Spleen (tissue), 11 donors: Measurements from ENCODE around the gene ARHGEF40. TPM values are rescaled to one million over a fixed set of nuclear protein-coding genes. Genes with fewer than 3 reads are reported as not detected.

Experiments
- DNase-seq: peaks from one replicate; pipeline ENCODE4 v3.0.0-alpha.2; 2020
- H3K27ac ChIP-seq, 8 donors: fragments of 200-600 bp; sonication (generic) in 7 of 8; 1 replicate in 4 of 8; 2 replicates in 4 of 8; pipeline versions ENCODE4 v1.5.0 to v1.8.0; 2016 to 2021; ENCODE audit warnings: inconsistent platforms in 4 of 8, mild to moderate bottlenecking in 4 of 8, moderate library complexity in 1 of 8
- H3K27me3 ChIP-seq, 7 donors: fragments of 200-600 bp; sonication (generic) in 6 of 7; replicated peaks in 1 of 7; 1 replicate in 4 of 7; 2 replicates in 3 of 7; pipeline versions ENCODE4 v1.5.0 to v1.8.0; 2016 to 2021; ENCODE audit warnings: inconsistent platforms in 3 of 7, mild to moderate bottlenecking in 1 of 7
- H3K36me3 ChIP-seq, 6 donors: fragments of 200-600 bp; sonication (generic) in 5 of 6; 1 replicate in 4 of 6; 2 replicates in 2 of 6; pipeline versions ENCODE4 v1.5.0 to v1.8.0; 2016 to 2021; ENCODE audit warnings: inconsistent platforms in 2 of 6
- H3K4me1 ChIP-seq, 6 donors: fragments of 200-600 bp; sonication (generic) in 5 of 6; 1 replicate in 3 of 6; 2 replicates in 3 of 6; pipeline versions ENCODE4 v1.5.0 to v1.8.0; 2016 to 2021; ENCODE audit warnings: inconsistent platforms in 3 of 6
- H3K4me3 ChIP-seq, 8 donors: fragments of 200-600 bp; sonication (generic) in 7 of 8; 1 replicate in 4 of 8; 2 replicates in 4 of 8; pipeline versions ENCODE4 v1.5.0 to v1.8.0; 2016 to 2021; ENCODE audit warnings: inconsistent platforms in 4 of 8, mild to moderate bottlenecking in 4 of 8, moderate library complexity in 2 of 8
- H3K9me3 ChIP-seq, 8 donors: fragments of 200-600 bp; sonication (generic) in 7 of 8; 1 replicate in 4 of 8; 2 replicates in 4 of 8; pipeline versions ENCODE4 v1.5.0 to v1.8.0; 2016 to 2021; ENCODE audit warnings: inconsistent platforms in 4 of 8
- POLR2A ChIP-seq, 3 donors: fragments of 450-650 bp; IDR thresholded peaks; one replicate each; pipeline ENCODE4 v1.5.1; 2017; ENCODE audit warnings: antibody characterized with exemption in 3 of 3, mild to moderate bottlenecking in 1 of 3
- POLR2AphosphoS5 ChIP-seq, 3 donors: sonication (generic); formaldehyde crosslinking; IDR thresholded peaks; one replicate each; pipeline ENCODE4 v1.5.1; 2017; ENCODE audit warnings: antibody characterized with exemption in 3 of 3
- WGBS, 5 donors: extraction: QIAGEN DNeasy Blood & Tissue Kit in 3 of 5; methylation state at CpG; one replicate each; pipeline versions ENCODE4 v1.1.5 to v1.1.7; 2013 to 2018; 5-methylcytosine and 5-hydroxymethylcytosine counted together
- intact Hi-C: fragments of 100-400 bp; cut with DNase I; formaldehyde crosslinking; loops from one replicate; pipeline ENCODE4 v1.15.0; 2023; ENCODE audit warnings: low total_unique reads
- polyA plus RNA-seq, 3 donors: library from polyadenylated mRNA; stranded (reverse); fragments of 200-250 nt; gene quantifications; one replicate each; pipeline ENCODE4 v1.2.1, GENCODE V29; 2013
- total RNA-seq, 7 donors: library from RNA; depleted of rRNA in 3 of 7; stranded (reverse); fragments of >200 nt in 3 of 7; fragmentation: NEBNext Ultra II Directional in 4 of 7; extraction: Animal tissue kit (Norgen Biotek cat#: 25700) in 4 of 7; gene quantifications; one replicate each; pipeline versions ENCODE4 v1.1.0 to v1.2.1, GENCODE V29; 2016 to 2021
- TF ChIP-seq, protein P1 (sequence below), 11 experiments: fragments of 200-600 bp in 7 of 11; fragments of 450-650 bp in 4 of 11; sonication (generic) in 4 of 11; IDR thresholded peaks in 8 of 11; conservative IDR thresholded peaks in 3 of 11; 1 replicate in 7 of 11; 2 replicates in 4 of 11; pipeline versions ENCODE4 v1.4.0 to v1.8.0; 2016 to 2021; ENCODE audit warnings: antibody characterized with exemption in 11 of 11, inconsistent platforms in 4 of 11, mild to moderate bottlenecking in 1 of 11
- donor health status: healthy with polysubstance abuse.
- donor health status: DM: no; HTN: no; CAD: no; lungs with moderate emphysema.
- donor health status: DM: no; HTN: no; CAD: no.
- donor health status: Bipolar disorder and iron deficiency.
- donor health status: healthy.
- donor health status: DM: no; HTN: no; CAD: no.
- donor health status: DM: yes; HTN: yes; CAD: no.

The ARHGEF40 gene
- total and polyA plus RNA-seq, 10 donors, result 9.8 to 151 (median 92.5) TPM

DNA sequence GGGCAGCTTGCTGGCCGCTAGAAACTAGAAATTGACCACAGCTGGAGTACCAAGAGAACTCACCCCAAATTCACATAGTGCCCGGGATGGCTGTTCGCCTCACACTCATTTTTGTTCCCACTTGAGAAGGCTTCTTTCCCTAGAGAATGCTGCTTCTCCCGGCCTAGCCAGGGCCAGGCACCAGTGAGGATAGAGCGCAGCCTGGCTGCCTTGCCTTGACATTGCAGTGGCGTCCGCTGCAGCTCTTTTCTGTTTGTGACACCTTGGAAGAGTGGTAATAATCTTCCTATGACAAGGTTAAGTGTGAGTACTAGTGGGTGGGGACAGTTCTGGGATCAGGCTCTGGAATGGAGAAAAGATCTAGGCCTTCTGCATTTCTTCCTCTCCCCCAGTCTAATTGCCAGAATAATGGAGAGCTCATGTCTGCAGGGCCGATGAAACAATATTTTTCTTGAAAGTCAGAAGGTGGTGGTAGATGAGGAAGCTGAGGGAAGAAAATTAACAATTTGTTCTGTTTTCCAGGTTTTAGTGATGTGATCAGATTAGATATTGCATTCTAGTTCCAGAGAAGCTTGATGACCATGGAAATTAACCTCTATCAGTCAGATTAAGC lies 34.5 kb downstream of the ARHGEF40 start:
- TF ChIP-seq POLR2A (IDR thresholded peaks at IDR 0.05) (no peak), POLR2AphosphoS5 (IDR thresholded peaks at IDR 0.05) (no peak)
- TF ChIP-seq, protein P1, sequence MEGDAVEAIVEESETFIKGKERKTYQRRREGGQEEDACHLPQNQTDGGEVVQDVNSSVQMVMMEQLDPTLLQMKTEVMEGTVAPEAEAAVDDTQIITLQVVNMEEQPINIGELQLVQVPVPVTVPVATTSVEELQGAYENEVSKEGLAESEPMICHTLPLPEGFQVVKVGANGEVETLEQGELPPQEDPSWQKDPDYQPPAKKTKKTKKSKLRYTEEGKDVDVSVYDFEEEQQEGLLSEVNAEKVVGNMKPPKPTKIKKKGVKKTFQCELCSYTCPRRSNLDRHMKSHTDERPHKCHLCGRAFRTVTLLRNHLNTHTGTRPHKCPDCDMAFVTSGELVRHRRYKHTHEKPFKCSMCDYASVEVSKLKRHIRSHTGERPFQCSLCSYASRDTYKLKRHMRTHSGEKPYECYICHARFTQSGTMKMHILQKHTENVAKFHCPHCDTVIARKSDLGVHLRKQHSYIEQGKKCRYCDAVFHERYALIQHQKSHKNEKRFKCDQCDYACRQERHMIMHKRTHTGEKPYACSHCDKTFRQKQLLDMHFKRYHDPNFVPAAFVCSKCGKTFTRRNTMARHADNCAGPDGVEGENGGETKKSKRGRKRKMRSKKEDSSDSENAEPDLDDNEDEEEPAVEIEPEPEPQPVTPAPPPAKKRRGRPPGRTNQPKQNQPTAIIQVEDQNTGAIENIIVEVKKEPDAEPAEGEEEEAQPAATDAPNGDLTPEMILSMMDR (IDR thresholded peaks at IDR 0.05 in 8 of 11, conservative IDR thresholded peaks at IDR 0.05 in 3 of 11), result peak; percentile 88 to 96 (median 92)
- peaks cover 25 to 52% (median 39%) of the 10 kb centered on the region in 6 donors for H3K4me1 ChIP-seq
- peak overlapping the region; percentile 94 to 100 (median 97) for H3K27ac ChIP-seq
- intact Hi-C loops, result no loop called here
- H3K9me3 ChIP-seq, result no peaks in the 10 kb centered on the region
- no peaks in the 10 kb centered on the region for H3K27me3 ChIP-seq
- peak; percentile 93 for DNase-seq
- WGBS, 5 donors, result 7 to 8% (median 7%) methylated on average over 8 of the region's 8 CpGs
- H3K36me3 ChIP-seq, result no peaks in the 10 kb centered on the region
- H3K4me3 ChIP-seq, result peak overlapping the region; percentile 58 to 86 (median 70)

DNA sequence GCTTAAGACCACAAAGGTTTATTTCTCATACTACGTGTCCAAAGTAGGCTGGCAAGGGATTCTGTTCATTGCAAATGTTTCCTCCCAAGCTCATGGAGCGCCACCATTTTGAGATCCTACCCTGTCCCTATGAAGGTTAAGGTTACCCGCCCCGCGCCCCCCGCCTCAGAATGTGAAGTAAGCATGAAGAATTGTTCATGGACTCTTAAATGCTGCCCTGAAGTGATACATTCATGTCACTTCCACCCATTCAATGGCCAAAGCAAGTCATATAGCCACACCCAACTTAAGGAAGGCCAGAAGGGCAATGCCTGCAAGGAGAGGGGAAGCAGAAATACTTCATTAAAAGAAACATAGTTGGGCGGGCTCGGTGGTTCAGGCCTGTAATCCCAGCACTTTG lies 35.0 kb downstream of the ARHGEF40 start:
- 78 to 84% (median 81%) methylated on average over 8 of the region's 8 CpGs for WGBS, 5 donors
- Histone ChIP-seq H3K9me3 (no peaks in the 10 kb centered on the region), H3K36me3 (no peaks in the 10 kb centered on the region), H3K4me3 (peak overlapping the region in 2 of 8 donors; percentile 67 to 86), H3K4me1 (peaks cover 24 to 48% (median 37%) of the 10 kb centered on the region in 6 donors), H3K27ac (peak overlapping the region in 6 of 8 donors; percentile 95 to 98 (median 97)), H3K27me3 (no peaks in the 10 kb centered on the region)
- no peak for TF ChIP-seq POLR2AphosphoS5 (IDR thresholded peaks at IDR 0.05)
- TF ChIP-seq POLR2A (IDR thresholded peaks at IDR 0.05), result no peak
- TF ChIP-seq, protein P1 (IDR thresholded peaks at IDR 0.05 in 8 of 11, conservative IDR thresholded peaks at IDR 0.05 in 3 of 11), result no peak
- no peak for DNase-seq
- intact Hi-C loops, result no loop called here

GRCh38 chr14:21106176-21106497 lies 36.0 kb downstream of the ARHGEF40 start:
- H3K4me1 ChIP-seq, result peaks cover 24 to 48% (median 37%) of the 10 kb centered on the region in 6 donors
- no peak for TF ChIP-seq POLR2A (IDR thresholded peaks at IDR 0.05)
- TF ChIP-seq, protein P1 (IDR thresholded peaks at IDR 0.05 in 8 of 11, conservative IDR thresholded peaks at IDR 0.05 in 3 of 11), result no peak
- TF ChIP-seq POLR2AphosphoS5 (IDR thresholded peaks at IDR 0.05), result no peak
- no peaks in the 10 kb centered on the region for H3K36me3 ChIP-seq
- no peak for DNase-seq
- WGBS, 5 donors, result 55 to 80% (median 65%) methylated on average over 4 of the region's 4 CpGs
- peak overlapping the region; percentile 20 to 97 (median 86) for H3K27ac ChIP-seq
- no peaks in the 10 kb centered on the region for H3K9me3 ChIP-seq
- H3K4me3 ChIP-seq, result no peak overlapping the region
- H3K27me3 ChIP-seq, result no peaks in the 10 kb centered on the region
- intact Hi-C loops, result no loop called here

DNA sequence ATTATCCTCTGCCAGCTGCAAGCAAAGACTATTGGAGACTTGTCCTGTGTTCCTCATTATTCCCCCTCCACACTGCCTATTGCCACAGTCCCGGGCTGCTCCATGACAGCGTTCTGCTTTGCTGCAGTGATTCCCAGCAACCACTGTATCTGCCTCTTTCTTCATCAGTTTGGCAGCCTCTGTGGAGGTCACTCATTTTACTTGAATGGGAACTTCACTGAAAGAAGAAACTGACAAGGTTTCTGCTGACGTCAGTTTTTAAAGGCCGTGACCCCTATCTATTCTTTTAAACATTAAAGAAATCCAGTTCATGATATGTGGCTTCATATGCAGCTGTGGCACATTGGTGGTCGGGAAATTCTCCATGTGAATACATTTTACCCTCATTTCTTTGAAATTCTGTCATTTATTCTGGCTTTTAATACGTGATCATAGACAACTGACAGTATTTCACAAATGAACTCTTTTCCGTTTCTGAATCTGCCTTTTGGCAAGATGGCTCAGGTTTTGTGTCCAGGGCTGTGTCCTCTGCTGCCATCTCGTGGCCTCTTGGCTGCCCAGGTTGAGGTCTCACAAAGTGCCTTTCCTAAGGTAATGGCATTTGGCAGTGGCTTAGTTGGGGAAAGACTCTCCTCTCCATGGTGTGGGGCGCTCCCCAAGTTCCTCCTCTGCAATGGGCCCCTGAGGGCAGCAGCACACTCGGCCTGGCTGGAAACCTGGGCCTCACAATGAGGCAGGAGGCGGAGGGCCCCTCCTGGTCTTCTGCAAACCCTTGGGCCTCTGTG lies 36.6 kb downstream of the ARHGEF40 start:
- peak; percentile 91 for DNase-seq
- intact Hi-C loops, result no loop called here
- Histone ChIP-seq H3K4me3 (no peak overlapping the region), H3K4me1 (peaks cover 24 to 48% (median 37%) of the 10 kb centered on the region in 6 donors), H3K9me3 (no peaks in the 10 kb centered on the region), H3K27ac (peak overlapping the region in 7 of 8 donors; percentile 30 to 97 (median 95)), H3K36me3 (no peaks in the 10 kb centered on the region), H3K27me3 (no peaks in the 10 kb centered on the region)
- TF ChIP-seq POLR2A (IDR thresholded peaks at IDR 0.05) (peak in 1 of 3 donors; percentile 9), POLR2AphosphoS5 (IDR thresholded peaks at IDR 0.05) (peak in 1 of 3 donors; percentile 12)
- TF ChIP-seq, protein P1 (IDR thresholded peaks at IDR 0.05 in 8 of 11, conservative IDR thresholded peaks at IDR 0.05 in 3 of 11), result peak; percentile 68 to 89 (median 82)
- 19 to 36% (median 25%) methylated on average over 11 of the region's 11 CpGs for WGBS, 5 donors
